GM21737 (cell line): ENCODE measurements around the gene OSBPL1A.

Source experiments
- ATAC-seq: cut with Tn5 transposase; IDR thresholded peaks from one replicate; pipeline ENCODE4 v1.9.1; 2021; ENCODE audit warnings: mild to moderate bottlenecking, moderate library complexity; ENCODE audit not compliant: unreplicated experiment

OSBPL1A gene

DNA sequence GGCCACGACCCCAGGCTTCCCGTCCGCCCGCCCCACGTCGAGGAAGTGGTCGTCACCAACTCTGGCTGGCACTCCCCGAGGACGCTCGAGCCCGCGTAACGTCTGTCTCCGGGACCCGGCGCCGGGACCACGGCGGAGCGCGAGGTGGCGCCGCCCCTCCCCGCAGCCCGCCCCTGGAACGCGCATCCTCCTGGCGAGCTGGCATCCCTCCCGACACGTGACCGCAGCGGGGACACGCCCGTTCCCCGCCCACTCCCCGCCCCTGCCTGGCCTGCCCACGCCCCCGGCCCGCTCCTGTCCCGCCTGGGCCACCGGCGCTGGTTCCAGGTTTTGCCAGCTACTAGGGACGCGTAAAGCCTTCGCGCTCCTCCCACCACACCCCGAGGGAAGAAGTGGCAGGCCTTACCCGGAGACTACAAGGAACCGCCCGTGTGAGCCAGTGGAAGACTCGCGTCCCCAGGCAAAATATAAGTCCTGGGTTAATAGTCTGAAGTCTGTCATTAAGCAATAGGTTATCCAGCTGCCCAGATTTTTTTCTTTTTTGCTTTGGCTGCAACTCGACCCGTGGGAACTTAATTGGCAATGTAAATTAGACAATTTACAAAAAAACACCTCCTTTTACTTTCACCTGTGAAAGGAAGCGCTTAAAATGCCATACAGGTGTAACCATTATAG, at the start of gene OSBPL1A:
Gene OSBPL1A (minus strand): TSS at position 131 of the 675 bp plus-strand sequence. CDS start 20,291 bp downstream, outside the sequence.
- ATAC-seq: peak; percentile 76

DNA sequence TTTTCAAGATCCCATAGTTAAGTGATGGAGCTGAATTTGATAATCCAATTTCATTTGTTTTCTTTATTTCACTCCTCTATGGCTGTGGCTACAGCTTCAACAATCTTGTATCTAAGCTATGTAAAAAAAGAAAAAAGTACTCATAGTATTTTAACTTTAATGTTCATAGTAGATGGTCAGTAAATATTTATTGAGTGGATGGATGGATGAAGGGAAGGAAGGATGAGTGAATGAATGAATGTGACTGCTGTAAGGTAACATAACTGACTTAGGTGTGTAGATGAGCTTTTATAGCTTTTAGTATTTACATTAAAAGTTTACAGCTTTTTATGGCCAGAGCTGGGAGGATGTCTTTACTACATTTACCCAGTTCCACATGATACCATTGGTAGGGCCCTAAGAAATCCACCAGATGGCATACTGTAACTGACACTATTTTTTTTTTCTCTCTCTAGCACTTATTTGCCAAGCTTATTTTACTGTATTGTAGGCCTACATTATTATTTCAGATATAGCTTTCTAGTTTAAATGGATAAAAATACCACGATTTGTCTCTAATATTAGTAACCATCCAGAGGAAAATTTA, 49.4 kb upstream of the OSBPL1A start:
- ATAC-seq: no peak

DNA sequence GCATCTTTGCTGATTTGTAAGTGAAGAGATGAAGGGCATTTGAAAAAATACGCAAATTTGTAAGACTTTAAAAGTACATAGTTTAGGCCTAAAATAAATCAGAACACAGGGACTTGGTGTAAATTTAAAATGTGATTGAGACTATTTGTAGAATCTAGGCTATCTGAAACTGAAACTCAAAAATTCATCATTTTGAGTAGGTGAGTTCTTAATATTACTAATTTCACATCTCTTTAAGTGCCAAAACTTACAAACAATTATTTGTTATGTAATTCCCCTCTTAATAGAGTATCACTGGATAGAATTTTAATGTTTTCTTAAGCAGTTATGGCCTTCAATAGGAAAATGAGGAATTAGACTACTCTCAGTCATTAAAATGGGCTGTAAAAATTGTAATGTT, 48.8 kb upstream of the OSBPL1A start:
- ATAC-seq: no peak

DNA sequence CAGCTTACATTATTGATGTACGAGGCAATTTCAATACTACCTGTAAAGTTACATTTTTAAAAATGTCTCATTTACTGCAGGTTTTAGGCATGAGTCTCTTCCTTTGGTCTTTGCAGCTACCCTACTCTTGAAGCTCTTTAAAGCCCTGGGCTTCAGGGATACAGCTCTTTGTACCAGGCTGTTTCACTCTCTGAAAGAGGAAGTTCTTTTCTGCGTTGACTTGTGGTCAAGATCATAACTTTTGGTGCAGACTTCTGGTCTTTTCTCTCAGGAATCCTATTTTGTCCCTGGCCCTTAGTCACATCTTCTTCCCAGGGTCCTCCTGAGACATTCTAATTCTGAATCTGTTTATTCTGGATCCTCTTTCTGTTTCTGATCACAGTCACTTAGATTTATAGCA, 46.2 kb upstream of the OSBPL1A start:
- no peak for ATAC-seq

DNA sequence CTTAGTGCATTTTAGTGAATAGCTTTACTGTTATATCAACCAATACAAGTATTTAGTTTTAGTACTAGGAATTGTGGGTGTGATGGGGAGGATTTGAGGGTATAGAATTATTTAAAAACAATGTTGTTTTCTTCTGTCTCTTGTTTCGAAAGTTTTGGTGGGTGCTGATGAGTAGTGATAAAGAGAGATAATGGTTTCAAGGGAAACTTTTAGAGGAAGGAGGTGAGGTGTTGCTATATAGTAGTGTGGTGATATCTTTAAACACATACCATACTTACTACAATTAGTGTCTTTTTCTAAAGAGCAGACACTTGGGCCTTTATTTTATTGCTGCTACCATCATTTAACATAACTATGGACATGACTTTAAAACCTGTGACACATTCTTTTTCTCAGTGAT, 39.3 kb upstream of the OSBPL1A start:
- ATAC-seq: no peak

DNA sequence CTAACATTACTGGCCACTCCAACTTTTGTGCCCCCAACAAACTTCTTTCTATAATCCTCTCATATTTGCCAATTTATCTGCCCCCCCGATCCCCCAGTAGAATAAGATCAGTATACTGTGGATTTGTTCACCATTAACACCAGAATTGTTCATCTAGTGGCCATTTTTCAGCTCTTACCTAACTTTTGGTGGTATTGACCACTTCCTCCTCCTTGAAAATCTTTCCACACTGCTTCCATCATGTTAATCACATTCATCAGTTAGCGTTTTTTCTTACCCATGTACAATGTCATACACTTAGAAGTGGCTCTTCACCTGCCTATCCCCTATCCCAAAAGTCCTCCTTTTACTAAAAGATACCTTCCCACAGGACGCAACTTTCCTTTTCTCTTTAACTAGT, 35.0 kb upstream of the OSBPL1A start:
- no peak for ATAC-seq

DNA sequence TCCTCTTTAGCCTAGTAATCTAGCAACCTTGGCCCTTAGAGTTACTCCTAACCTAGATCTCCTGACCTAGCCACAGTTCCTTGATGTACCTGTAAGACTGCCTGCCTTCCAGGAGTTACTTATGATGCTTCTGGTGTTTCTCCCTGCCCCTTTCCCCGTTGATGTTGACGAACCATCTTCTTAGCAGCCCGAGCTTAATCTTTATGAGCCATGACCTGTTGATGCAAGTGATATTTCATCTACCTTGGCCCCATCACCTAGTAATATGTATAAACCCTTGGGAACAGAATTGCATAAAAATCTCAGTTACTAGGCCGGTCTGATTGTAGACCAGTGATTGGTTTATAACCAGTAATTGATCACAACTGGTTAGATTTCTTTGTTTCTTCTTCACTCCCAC, 31.6 kb upstream of the OSBPL1A start:
- ATAC-seq: no peak

DNA sequence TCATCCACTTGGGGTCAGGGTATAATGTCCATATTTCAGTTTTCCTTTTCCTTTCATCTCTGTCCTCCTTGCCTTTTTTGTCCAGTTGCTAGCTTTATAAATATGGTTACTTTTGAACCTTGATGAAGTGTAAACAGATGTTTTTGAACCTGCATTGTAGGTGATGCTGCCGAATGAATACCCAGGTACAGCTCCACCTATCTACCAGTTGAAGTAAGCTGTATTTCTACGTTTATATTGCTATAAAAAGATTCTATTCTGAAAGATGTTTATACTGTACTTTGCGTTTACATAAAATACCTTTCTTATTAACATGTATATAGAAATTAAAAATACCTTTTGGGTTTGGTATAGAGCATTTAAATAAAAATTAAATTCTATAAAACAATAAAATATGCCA, 31.1 kb upstream of the OSBPL1A start:
- no peak for ATAC-seq

DNA sequence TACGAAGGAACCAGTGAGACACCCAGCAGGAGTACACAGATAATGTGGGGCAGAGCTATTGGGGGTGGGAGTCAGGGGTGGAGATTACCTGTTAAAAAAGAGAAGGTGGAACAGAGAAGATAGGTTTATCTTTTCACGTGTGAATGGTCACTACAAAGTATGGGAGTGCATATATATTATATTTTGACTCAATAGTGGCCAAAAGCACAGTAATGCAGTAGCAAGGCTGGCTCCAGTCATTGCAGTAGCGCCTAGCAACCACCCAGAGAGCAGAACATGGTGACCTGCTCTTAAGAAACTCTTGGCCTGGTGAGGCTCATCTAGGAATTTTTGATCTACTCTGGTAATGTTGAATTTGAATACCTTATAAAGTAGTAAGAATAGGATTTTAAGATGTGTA, 29.9 kb upstream of the OSBPL1A start:
- no peak for ATAC-seq

DNA sequence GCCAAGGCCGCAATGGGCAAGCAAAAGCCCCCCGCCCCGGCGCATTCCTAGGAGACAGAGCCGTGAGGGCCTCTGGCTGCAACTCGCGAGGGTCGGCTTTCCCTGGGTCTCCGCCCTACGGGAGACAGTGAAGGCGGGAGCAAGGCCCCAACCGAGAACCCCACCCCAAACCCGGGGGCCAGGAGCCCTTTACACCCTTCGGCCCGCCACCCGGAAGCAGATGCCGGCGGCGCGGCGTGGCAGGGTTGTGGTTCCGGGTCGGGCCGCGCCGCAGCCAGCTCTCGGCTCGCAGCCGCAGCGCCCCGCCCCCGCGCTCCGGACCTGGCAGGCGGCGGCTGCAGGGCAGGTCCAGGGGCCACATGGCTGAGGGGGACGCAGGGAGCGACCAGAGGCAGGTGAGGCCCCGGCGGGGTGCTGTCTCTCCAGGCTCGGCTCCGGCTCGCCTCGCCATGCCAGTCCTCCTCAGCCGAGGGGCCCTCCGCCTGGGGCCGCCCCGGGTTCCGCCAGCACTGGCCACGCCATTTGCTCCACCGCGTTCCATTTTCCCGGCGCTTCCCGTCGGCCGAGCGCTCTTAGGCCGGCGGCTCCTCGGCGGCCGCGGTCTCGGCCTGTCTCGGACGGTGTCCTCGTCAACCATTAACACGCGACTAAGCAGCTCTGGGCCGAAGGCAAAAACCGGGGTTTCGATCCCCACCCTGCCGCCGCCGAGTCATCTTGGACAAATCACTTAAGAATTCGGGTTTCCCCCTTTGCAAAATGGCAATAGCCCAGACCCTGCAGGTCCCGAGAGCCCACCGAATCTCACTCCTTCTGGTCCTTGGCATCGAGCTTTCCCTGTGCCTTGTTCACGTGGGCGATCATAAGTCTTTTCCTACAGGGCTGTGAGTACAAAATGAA, 29.0 kb upstream of the OSBPL1A start, which contains the start of gene IMPACT:
Gene IMPACT (plus strand): TSS at position 273 of the 897 bp plus-strand sequence. CDS start 87 bp downstream, at position 360.
- peak; percentile 88 for ATAC-seq

DNA sequence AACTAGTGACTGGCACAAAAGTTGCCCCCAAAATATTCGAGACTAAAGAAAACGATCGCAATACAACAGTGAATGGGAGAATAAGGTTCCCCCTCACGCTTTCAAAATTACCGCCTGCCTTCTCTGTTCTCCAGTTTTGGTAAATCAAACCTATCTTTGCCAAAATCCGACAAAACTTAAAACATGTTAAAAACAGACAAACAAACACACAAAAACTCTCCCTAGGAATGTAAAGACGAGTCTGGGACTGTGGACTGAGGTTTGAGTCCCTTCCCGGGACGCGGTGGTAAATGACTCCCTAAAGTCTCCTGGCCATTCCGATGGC, 28.4 kb upstream of the OSBPL1A start:
- ATAC-seq: no peak

DNA sequence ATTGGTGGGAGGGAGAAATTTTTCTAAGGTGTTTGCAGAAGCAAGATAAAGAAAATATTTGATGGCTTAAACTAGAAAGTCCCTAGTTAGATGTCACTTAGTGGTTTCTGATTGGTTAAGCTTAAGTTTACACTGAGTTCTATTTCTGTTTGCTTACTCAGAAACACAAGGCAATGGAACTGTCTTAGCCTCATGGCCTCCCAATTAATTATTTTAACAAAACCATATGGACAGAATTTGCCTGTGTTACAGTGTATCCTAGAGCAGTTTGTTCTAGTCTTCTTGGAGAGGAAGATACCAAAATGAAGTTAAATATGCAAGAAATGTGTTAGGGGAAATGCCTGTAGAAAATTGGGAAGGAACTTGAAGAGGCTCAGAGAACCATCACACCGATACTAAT, 24.2 kb upstream of the OSBPL1A start:
- no peak for ATAC-seq

DNA sequence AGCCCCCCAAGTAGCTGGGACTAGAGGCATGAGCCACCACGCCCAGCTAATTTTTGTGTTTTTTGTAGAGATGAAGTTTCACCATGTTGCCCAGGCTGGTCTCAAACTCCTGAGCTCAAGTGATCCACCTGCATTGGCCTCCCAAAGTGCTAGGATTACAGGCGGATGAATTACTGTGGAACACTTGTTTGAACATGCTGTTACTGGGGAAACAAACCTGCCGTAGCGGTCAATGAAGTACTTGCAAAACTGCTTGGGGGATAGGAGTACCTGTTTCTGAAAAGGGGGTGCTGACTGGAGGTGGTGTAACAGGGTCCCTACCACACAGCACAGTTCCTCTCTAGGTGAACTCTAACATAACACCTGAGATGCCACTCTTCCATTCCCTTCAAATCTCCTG, 22.9 kb upstream of the OSBPL1A start:
- ATAC-seq: no peak

DNA sequence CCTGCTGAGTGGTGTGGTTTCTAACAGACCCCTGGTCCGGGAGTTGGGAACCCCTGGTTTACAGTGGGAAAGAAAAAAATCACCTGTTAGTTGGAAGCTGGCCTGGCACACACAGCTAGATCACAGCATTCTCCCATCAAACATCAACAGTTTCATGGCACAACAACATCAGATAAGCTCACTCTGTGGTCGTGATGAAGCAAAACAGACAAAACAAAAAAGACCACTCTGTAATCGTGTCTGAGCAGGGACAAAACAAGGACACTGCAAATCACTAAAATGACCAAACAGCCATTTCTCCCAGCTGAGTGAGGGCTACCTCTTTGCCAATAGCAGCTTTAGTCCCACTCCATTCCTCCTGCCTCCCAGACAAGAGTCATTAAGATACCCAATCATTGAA, 19.9 kb upstream of the OSBPL1A start:
- ATAC-seq: no peak

DNA sequence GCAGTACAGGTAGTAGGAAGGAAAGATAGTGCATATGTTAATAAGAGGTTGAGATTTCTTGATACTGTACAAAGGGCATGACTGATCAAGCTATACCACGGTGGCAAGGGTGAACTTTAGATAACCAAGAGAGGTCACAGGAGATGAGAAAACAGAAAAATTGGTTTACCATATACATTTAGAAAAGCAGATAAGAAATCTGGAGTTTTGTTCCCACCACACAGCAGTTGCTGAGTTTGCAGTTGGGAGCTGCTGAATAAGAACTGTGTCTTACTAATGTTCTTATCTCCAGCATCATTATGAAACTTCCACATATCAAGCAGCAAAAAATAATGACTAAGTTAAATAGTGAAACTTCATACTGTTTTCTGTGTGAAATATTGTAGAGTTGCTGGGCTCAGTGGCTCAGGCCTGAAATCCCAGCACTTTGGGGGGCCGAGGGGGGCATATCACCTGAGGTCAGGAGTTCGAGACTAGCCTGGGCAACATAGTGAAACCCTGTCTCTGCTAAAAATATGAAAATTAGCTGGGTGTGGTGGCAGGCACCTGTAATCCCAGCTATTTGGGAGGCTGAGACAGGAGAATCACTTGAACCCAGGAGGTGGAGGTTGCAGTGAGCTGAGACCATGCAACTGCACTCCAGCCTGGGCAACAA, 16.9 kb upstream of the OSBPL1A start:
- no peak for ATAC-seq

DNA sequence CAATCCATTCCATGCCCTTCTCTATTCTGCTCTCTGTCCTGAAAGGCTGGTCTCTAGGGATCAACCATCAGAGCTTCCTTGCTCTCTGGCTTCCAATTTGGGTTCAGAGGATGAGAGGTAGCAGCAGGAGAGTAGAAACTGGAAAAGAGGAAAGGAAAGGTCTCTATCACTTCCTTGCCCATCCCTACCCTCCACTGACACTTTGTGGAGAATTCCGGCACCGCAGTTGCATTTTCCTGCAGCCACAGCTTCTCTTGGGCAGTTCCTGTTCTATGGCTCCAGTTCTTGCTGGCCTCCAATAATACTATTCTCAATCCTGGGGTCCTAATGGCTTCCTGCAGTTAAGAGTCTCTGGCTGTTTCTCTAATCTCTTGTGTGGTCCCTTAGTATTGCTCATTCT, 15.5 kb upstream of the OSBPL1A start:
- ATAC-seq: no peak

DNA sequence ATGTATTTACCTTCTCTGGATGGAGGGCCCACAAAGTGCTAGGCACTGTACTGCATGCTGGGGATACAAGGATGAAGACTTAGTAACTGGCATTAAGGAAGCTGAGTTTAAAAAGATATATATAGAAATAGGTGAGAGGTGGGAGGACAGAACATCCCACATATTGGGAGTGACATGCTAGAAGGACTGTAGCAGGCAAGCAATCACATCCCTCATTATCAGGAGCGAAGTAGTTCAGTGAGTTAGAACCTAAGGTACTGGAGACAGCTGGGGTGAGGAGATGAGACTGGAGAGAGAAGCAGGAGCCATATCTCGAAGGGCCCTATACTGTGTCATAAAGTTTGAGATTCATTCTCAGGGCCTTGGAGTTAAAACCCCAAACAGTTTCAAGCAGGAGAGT, 10.9 kb upstream of the OSBPL1A start:
- ATAC-seq: no peak

DNA sequence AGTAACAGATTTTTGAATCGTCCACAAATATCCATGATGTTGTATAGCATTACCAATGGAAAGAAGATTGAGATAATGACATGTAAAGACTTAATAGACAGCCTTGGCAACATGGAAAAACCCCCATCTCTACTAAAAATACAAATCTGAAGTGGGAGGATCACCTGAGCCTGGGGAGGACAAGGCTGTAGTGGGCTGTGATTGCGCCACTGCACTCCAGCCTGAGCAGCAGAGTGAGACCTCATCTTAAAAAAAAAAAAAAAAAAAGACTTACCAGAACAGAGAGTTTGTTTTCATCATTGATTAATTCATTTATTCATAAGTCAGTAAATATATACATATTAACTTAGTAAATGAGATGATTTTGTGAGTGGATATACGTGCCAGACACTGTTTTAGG, 7.0 kb upstream of the OSBPL1A start:
- no peak for ATAC-seq

DNA sequence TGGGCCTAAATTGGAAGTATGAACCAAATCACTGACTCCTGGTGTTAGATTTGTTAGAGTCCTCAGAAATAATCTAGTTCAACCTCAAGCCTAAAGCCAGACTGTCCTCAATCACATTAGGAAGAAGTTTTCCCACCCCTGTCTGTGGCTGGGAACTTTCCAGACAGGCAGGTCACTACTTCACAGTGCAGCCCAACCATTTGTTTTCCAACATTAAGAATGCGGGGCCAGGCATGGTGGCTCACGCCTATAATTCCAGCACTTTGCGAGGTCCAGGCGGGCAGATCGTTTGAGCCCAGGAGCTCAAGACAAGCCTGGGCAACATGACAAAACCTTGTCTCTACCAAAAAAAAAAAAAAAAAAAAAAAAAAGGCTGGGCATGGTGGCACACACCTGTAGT, 5.5 kb upstream of the OSBPL1A start:
- no peak for ATAC-seq

DNA sequence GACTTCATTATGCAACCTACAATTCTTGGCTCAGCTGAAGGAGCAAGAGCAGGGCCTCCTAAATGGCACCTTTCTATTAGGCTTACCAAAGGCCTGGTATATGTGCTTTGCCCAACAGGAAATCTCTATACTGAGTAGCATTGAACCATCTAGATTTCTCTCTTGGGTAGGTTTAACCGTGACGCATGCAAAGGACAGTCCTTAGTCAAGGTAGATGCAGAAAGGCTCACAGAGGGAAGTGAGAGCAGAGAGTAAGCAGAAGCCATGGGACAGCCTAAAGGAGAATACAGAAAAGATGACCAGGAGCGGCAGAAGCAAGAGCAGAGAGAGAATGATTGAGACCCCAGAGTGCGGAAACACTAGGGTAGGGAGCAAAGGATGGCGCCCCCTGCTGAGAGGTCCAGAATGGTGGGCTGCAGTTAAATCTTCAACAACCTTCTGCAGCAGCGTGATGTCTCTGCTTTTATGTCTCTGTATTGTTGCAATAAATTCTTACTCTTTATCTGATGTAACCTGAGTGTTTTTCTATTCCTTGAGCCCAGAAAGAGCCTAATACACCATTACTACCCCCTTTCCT, 4.7 kb upstream of the OSBPL1A start:
- no peak for ATAC-seq

DNA sequence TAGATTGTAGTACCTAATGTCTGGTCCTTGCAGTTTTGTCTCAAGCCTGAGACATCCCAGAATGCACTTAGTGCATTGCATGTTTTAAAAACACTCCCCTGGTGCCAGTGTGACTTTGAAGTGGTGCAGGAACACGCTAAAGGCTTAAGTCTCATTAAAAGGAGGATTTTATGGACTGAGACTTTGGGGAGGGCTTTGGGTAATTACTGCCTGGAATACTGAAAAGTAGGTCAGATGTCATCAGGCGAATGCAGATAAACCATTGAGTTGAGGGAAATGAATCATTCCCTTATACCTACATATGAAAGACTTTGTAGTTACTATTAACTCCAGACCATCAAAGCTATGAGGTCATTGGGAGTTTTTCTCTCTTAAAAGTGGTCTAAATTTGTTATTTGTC, 3.0 kb upstream of the OSBPL1A start:
- ATAC-seq: no peak
